Loucy (cell line): Measurements from ENCODE around the gene TGFBI.

ENCODE experiments used
- EZH2phosphoT487 ChIP-seq: fragments of 200-600 bp; IDR thresholded peaks from 2 replicates; pipeline ENCODE4 v1.6.1; 2018; ENCODE audit warnings: antibody characterized with exemption, mild to moderate bottlenecking, moderate library complexity, borderline replicate concordance
- TF ChIP-seq, protein P1 (sequence below): fragments of 200-600 bp; sonication (generic); conservative IDR thresholded peaks from 2 replicates; pipeline ENCODE4 v1.5.1; 2014; ENCODE audit warnings: mild to moderate bottlenecking, antibody characterized with exemption, low read length

- TF ChIP-seq, protein P1, sequence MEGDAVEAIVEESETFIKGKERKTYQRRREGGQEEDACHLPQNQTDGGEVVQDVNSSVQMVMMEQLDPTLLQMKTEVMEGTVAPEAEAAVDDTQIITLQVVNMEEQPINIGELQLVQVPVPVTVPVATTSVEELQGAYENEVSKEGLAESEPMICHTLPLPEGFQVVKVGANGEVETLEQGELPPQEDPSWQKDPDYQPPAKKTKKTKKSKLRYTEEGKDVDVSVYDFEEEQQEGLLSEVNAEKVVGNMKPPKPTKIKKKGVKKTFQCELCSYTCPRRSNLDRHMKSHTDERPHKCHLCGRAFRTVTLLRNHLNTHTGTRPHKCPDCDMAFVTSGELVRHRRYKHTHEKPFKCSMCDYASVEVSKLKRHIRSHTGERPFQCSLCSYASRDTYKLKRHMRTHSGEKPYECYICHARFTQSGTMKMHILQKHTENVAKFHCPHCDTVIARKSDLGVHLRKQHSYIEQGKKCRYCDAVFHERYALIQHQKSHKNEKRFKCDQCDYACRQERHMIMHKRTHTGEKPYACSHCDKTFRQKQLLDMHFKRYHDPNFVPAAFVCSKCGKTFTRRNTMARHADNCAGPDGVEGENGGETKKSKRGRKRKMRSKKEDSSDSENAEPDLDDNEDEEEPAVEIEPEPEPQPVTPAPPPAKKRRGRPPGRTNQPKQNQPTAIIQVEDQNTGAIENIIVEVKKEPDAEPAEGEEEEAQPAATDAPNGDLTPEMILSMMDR, result no peak
- TF ChIP-seq EZH2phosphoT487, result no peak
Observed at GRCh38 chr5:136016945-136017530, 11.8 kb upstream of the TGFBI start.
